Sciatic nerve (tissue), 2 donors: ENCODE results near the gene CRIM1. TPM values are rescaled to one million over a fixed set of nuclear protein-coding genes. Genes with fewer than 3 reads are reported as not detected.
A peak's percentile ranks its signal among the peaks of the same experiment; 100 is the strongest.

Experiments used
- ATAC-seq: fragments of 200-7000 bp; cut with Tn5 transposase; one replicate; pipeline ENCODE4 v1.9.1; 2020; ENCODE audit warnings: mild to moderate bottlenecking, moderate library complexity
- DNase-seq: peaks from one replicate; pipeline ENCODE4 v3.0.0-alpha.2; 2020; ENCODE audit warnings: low spot score
- intact Hi-C: fragments of 100-400 bp; cut with DNase I; formaldehyde crosslinking; loops from one replicate; pipeline ENCODE4 v1.14.2; 2022
- total RNA-seq: library from RNA; stranded (reverse); fragmentation: NEBNext Ultra II Directional; extraction: Animal tissue kit (Norgen Biotek cat#: 25700); gene quantifications from one replicate; pipeline ENCODE4 v1.2.1, GENCODE V29; 2021
- donor health status: DM: no; HTN: no; CAD: no.
- donor health status: DM: no; HTN: no; CAD: no.

The CRIM1 gene
- total RNA-seq, 1 donor from 2014 or later: 209 TPM

DNA sequence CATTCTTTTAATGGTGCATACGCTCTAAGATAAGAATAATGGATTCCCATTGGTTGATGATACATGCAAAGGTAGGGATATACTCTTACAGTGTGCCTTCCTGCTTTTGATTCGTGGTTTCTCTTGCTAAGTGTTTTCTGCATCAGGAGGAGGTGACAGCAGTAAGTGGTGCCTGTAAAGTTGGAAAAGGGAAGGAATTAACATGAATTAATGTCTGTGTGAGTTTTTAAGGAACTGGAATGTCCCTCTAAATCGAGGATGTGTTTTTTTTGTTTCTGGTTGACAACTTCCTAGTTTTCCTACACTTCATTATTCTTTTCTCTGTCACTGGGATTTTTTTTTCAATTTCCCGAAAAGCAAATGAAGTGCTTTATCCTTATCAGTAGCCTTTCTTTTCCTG lies 54.4 kb downstream of the CRIM1 start:
- no peak for DNase-seq
- intact Hi-C loops: no loop called here
- no peak for ATAC-seq

DNA sequence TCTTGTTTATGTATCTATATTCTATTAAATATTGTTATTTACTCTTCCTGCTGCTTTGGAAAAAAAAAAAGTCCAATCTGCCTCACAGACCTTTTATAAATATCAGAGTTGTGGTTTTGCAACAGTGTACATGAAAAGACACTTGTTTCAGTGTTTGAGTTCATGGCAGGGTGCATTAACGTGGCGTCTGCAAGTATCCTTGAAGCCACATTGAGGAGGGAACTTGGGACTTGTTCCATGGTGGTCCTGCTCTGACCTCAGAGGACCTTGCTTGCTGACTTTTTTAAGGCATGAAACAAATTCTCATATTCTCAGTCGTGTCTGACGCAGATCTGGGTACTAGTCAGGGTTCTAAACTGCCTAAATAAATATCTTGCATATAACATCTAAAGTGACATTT lies 55.1 kb downstream of the CRIM1 start:
- intact Hi-C loops: no loop called here
- ATAC-seq (peak; percentile 34), DNase-seq (no peak)

- DNase-seq (no peak), ATAC-seq (no peak)
- intact Hi-C loops: no loop called here
These were observed 56.4 kb downstream of the CRIM1 start for GRCh38 chr2:36411962-36412444.

GRCh38 chr2:36413218-36413617 lies 57.6 kb downstream of the CRIM1 start:
- intact Hi-C loops: no loop called here
- ATAC-seq (peak; percentile 75), DNase-seq (no peak)

DNA sequence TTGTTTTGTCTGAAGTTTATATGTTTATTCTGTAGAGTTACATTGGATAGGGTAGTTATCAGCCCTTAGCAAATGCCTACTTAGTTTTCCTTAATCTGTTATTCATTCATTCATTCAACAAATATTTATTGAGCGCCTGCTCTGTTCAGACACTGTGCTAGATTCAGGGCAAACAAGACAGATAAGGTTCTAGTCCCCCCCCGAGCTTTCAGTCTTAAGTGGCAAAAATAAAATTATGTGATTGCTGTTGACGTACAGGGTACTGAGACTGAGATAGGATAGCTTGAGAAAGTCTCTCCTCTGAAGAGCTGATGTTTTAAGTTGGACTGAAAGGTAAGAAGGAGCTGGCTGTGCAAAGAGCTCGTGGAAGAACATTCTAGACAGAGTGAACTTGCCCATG lies 58.7 kb downstream of the CRIM1 start:
- no peak for ATAC-seq
- intact Hi-C loops: no loop called here
- no peak for DNase-seq

DNA sequence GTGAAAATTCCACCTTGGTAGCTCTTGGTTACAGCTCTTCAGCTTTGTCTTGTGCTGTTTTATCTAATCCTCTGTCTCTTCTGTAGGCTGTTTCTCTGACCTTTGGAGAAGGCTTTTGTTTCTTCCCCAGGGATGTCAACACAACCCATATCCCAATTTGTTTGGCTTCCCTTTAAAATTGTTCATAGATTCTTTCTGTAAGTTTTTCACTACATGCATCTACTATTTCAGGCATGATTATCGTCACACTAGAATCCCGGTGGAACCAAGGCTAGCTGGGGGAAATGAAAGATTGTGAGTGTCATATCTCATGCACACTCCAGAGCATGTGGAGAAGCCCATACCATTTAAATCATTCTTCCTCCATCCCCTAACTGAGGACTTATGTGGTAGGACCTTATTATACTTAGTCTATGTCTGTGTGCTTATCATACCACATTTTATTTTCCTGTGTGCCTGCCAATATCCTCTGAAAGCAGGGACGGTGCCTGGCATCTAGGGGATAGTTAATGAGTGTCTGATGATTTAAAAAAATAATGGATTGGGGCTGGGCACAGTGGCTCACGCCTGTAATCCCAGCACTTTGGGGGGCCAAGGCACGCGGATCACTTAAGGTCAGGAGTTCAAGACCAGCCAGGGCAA lies 59.9 kb downstream of the CRIM1 start:
- ATAC-seq: no peak
- intact Hi-C loops: no loop called here
- DNase-seq: no peak

GRCh38 chr2:36416370-36417165 lies 61.0 kb downstream of the CRIM1 start:
- no peak for DNase-seq
- ATAC-seq: peak; percentile 73
- intact Hi-C loops: no loop called here

- ATAC-seq (no peak), DNase-seq (no peak)
- intact Hi-C loops: no loop called here
These were observed 65.1 kb downstream of the CRIM1 start for GRCh38 chr2:36420569-36421181.

GRCh38 chr2:36421379-36421778 lies 65.8 kb downstream of the CRIM1 start:
- no peak for ATAC-seq
- intact Hi-C loops: no loop called here
- DNase-seq: no peak

- DNase-seq: no peak
- ATAC-seq: no peak
- intact Hi-C loops: no loop called here
These were observed 67.6 kb downstream of the CRIM1 start for GRCh38 chr2:36423172-36423571.

DNA sequence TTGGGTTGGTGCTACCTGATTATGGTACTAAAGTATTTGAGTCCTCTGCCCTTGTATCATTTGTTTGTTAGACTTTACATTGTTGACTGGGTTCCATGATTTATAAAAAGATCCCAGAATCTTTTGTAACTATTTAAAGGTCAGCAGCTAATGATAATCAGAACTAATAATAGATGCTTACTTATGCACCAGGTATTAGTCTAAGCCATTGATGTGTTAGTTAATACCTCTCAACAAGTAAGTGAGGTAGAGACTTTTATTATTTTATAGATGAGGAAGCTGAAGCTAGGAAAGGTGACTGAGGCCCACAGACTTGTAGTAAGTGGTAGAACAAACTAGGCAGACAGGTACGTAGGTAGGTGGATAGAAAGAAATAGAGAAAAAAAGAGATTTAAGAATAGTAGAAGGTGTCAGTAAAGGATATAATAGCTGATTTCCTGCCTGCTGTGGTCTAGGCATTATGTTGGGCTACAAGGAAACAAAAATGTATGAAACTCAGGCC lies 68.1 kb downstream of the CRIM1 start:
- no peak for ATAC-seq
- no peak for DNase-seq
- intact Hi-C loops: no loop called here

GRCh38 chr2:36425608-36426355 lies 70.2 kb downstream of the CRIM1 start:
- DNase-seq (no peak), ATAC-seq (no peak)
- intact Hi-C loops: no loop called here

- no peak for DNase-seq
- intact Hi-C loops: no loop called here
- no peak for ATAC-seq
These were observed 72.2 kb downstream of the CRIM1 start for GRCh38 chr2:36427790-36428243.

- ATAC-seq (peak; percentile 33), DNase-seq (no peak)
- intact Hi-C loops: no loop called here
These were observed 75.0 kb downstream of the CRIM1 start for GRCh38 chr2:36430549-36430948.

GRCh38 chr2:36432479-36432878 lies 76.9 kb downstream of the CRIM1 start:
- ATAC-seq (no peak), DNase-seq (no peak)
- intact Hi-C loops: no loop called here

DNA sequence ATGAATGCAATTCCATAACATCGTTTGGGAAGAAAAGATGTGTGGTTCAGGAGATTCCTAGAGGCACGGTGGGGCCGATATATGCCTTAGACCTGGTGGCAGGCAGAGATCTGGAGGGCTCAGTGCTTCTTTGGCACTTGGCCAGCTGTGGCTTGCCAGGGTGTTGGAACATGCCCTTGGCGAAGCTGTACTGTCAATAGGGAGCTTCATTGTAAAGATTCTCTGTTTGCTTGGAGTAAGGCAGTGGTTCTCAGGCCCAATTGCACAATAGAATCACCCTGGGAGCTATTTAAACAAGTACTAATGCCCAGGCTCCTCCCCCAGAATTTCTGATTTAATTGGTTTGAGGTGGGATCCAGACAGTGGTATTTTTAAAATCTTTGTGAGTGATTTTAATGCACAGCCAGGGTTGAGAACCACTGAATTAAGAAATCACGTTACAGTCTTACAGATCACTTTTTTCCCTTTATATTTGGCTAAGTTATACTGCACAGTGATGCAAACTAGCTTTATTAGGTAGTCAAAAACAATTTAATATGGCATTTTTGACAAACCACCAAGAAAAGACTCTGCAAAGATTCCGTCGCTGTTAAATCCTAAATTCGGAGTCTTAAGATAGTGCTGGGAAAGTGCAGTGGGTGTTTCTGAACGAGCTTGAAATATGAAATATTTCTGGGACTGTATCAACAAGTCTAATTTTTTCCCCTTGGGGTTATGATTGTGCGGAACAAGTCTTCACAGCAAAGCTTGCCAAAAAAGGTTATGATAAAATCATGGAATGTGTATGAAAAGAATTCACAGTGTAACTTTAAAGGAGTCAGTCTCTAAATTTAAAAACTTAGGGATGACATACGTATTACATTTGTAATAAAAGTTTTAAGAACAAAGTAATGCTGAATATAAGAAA lies 78.0 kb downstream of the CRIM1 start:
- intact Hi-C loops: no loop called here
- DNase-seq (no peak), ATAC-seq (peak; percentile 73)

DNA sequence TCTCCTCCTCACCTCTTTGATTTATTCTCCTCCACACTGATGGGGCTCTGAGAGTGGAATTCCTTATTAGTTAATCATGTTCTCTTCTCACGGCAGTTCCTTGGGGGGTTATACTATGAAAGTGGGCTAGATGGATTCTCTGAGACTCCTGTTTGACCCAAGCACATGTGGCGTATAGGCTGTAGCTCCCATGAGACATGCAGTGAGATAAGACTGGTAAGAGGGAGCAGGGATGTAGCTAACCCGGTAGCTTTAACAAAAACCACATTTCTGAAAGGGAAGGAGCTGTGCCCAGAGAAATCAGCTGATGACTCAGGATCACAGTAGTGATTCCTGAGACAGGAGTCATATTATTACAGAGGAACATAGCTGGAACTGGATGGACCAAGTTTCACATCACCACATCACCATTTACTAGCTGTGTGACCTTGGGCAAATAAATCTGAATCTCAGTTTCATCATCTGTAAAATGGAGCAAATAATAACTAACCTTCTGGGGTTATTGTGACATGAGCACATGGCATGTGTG lies 82.9 kb downstream of the CRIM1 start:
- ATAC-seq (peak; percentile 64), DNase-seq (no peak)
- intact Hi-C loops: no loop called here

DNA sequence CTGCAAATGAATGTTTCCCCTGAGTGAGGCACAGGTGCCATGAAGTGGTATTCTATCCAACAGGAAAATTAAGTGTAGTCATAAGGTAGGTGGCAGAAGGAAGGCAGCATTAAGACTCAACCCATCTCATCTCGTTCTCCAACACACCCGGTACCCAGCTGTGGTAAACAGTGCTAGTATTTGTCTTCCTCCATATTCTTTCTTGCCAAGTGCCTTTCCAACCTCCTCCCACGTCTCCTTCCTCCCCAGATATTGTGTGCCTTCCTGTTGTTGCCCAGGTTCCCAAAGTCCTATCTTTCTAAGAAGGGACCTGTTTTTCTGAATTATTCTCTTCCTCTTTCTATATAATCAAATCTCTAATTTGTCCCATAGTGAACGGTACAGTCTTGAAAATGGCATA lies 83.5 kb downstream of the CRIM1 start:
- ATAC-seq (no peak), DNase-seq (no peak)
- intact Hi-C loops: no loop called here
